NCI-H774 (cell line): ENCODE data around the gene MRTFA.

Experiments
- DNase-seq: peaks from one replicate; lab custom pipeline; 2025; lab: John Stamatoyannopoulos, UW

The MRTFA gene

DNA sequence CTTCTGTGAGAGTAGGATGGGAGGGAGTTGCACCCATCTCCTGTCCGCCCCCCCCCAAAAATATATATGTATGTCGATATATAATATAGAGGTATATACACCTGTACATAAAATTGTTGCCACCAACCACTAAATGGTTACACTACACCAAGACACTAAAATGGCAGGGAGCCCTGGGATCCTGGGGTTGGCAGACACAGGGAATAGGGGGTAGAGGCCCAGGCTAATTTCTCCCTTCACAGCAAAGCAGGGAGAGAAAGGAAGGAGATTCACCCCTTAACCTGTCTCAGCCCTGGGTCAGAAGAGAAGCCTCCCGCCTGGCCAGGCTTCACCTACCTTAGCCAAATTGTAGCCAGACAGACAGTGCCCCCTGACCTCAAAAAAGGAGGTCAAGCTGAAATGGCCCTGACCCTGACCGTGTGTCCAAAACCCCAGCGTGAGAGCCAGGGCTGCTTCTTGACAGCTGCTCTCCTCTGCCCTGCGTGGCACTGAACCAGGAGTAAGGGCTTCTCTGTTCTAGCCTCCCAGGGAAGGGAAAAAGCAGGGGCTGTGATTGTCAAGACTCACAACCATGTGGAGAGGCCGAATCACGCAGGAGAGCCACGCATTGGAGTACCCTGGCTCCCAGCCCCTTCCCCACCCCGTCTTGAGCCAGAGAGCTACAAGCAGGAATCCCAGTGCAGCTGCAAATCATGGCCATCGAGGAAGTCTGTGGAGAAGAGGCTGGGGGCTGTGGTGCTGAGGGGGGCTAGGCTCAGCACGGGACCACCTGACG lies 225.6 kb downstream of the MRTFA start:
- no peak for DNase-seq

DNA sequence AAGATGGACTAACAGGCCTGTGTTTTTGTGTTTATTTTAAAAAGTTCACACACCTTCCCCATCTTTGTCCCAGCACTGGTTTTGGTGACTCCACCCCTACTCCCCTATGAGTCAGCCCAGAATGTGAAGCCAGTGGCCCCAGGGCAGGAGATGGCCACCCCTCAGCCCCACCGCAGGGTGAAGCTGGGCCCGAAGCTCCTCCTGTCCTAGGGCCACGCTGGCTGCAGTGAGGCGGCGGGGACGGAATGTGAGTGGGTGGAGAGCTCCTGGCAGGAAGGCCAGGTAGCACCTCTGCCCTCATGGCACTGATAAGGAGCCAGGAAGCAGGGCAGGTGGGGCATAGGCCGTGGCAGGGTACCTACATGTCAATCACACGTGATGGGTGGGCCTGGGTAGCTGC lies 226.2 kb downstream of the MRTFA start:
- DNase-seq = no peak

DNA sequence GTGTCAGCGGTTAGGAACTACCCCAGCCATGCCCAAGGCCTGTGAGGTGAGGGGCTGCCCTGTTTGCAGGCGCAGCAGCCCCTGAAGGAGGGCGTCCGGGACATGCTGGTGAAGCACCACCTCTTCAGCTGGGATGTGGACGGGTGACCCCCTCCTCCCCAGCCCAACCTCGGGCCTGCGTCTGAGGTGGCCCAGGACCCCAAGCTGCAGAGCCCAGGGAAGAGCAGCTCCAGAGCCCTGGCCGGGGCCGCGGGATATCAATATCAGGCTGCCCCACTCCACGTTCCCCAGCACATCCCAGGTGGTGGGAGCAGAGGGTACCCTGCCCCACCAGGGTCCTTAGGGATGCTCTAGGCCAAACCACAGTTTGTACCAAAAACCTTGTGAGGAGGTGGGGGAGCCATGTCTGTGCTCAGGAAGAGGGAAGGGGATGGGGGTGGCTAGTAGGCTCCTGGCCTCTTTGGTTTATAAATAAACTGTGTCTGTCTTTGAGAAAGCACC lies 226.9 kb downstream of the MRTFA start:
- DNase-seq = no peak

DNA sequence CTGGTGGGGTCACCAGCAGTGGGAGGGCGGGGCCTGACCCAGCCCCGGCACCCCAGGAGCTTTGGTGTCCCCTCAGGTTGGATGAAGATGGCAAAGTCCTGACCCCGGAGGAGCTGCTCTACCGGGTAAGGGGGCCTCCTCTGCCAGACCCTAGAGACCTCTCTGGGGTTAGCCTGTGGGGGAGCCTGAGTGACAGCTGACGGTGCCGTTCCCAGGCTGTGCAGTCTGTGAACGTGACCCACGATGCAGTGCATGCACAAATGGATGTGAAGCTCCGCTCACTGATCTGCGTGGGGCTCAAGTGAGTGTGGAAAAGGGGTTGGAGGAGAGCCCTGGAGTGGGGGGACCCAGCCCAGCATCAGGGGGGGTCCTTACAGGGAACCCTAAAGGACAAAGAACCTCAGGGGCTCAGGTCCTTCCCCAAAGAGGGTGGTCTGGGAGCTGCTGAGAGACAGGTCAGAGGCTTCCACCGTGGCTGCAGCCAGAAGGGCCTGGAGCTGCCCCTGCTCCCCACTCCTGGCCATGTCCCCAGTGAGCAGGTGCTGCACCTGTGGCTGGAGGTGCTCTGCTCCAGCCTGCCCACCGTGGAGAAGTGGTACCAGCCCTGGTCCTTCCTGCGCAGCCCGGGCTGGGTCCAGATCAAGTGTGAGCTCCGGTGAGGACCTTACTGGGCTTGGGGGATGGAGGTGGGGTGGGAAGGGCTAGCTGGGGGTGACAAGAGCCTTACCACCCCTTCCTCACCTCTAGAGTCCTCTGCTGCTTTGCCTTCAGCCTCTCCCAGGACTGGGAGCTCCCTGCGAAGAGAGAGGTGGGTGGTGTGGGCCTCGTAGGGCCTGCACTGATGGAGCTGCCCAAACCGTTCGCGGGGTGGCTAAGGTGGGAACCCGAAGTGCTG lies 227.6 kb downstream of the MRTFA start:
- no peak for DNase-seq

DNA sequence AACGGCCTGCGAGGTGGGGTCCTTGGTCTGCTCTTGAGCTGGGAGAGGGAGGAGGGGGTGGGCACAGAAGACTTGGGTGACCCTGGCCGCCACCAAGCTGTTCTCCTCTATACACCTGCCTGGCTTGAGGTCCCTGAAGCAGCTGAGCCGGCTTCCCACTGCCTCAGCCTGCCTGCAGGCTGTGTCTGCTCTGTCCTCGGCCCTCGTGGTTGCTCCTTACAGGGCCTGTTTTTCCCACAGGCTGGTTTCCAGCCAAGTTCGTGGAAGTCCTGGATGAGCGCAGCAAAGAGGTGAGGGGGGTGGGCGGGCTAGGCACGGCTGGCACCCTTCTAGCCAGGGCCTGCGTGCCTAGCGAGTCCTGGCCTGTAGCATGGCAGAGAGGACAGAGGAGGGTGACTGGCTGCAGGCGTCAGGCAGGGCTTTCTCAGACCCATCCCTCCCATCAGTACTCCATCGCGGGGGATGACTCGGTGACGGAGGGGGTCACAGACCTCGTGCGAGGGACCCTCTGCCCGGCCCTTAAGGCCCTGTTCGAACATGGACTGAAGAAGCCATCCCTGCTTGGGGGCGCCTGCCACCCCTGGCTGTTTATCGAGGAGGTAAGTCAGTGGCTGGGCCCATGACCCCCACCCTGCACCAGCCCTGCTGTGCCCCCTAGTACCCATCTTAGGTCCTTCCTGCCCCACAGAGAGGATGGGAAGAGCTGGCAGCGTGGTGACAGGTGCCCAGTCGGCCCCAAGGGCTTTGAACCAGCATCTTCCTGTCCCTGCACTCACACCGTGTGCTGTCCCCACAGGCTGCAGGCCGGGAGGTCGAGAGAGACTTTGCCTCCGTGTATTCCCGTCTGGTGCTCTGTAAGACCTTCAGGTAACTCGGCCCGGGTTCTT lies 228.4 kb downstream of the MRTFA start:
- DNase-seq = no peak

DNA sequence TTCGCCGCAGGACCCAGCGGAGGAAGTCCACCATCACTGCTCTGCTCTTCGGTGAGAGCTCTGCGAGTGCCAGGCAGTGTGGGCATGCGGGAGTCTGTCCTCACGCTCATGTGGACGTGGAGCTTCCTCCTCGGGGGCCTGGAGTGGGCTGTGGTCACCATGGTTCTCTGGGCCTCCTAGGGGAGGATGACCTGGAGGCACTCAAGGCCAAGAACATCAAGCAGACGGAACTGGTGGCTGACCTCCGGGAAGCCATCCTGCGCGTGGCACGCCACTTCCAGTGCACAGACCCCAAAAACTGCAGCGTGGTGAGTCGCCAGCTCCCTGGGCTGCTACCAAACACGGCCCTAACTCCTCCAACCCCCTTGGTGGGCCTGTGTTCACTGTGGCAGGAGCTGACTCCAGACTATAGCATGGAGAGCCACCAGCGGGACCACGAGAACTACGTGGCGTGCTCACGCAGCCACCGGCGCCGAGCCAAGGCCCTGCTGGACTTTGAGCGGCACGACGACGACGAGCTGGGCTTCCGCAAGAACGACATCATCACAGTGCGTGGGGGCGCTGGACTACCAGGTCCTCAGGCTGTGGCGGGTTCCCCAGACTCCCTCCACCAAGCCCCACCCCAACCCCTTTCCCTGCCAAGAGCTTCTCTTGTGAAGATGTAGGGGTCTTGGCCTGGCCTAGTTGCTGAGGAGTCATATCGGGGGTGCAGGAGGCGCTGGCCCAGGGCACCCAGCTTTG lies 229.3 kb downstream of the MRTFA start:
- DNase-seq = no peak

DNA sequence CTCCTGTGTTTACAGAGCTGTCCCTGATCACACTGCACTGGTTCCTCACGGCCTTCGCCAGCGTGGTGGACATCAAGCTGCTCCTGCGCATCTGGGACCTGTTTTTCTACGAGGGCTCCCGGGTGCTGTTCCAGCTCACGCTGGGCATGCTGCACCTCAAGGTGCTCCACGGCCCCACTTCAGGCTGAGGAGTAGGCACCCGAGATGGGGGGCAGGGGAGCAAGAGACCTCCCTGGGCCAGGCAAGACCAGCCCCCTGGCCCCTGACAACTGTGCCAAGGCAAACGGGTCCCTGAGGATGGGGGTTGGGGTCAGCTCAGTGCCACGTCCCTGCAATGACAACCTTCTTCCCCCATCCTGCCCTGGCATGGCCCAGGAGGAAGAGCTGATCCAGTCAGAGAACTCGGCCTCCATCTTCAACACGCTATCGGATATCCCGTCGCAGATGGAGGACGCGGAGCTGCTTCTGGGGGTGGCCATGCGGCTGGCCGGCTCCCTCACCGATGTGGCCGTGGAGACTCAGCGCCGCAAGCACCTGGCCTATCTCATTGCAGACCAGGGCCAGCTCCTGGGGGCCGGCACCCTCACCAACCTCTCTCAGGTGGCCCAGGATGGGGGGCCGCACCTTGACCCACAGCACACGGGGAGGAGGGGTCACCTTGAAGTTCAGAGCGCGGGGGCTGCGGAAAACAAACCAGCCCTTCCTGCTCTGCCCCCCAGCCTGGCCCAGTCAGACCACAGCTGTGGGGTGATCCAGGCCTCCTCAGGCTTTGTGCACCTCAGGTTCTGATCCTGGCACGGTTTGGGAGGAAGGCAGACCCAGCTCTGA lies 230.2 kb downstream of the MRTFA start:
- no peak for DNase-seq

DNA sequence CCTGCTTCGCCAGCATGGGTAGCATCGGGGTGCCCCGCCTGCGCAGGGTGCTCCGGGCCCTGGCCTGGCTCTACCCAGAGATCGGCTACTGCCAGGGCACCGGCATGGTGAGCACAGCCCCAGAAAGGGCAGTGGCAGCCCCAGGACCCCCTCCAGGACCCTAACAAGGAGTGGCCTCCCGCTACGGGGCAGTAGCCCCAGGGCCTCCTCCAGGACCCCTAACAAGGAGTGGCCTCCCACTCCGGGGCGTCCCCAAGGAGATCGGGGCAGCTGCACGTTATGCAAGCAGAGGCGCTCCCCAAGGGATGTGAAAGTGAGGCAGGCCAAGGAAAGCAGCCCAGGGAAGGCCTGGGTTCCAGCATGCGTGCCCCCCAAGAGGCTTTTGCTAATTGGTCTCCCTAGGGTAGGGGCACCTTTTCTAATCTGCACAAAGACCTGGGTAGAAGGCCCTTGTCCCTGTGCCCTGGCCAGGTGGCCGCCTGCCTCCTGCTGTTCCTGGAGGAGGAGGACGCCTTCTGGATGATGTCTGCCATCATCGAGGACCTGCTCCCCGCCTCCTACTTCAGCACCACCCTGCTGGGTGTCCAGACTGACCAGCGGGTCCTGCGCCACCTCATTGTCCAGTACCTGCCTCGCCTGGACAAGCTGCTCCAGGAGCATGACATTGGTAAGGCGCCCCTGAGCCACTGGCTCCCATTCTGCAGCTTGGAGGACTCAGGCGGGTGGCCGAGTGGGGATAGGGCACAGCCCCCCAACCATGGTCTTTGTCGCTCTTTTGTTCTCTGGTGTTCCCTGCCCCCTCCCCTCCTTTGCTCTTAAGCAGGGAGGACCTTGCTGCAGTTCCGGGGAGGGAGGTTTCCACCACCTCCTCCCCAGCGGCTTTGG lies 231.1 kb downstream of the MRTFA start:
- no peak for DNase-seq

DNA sequence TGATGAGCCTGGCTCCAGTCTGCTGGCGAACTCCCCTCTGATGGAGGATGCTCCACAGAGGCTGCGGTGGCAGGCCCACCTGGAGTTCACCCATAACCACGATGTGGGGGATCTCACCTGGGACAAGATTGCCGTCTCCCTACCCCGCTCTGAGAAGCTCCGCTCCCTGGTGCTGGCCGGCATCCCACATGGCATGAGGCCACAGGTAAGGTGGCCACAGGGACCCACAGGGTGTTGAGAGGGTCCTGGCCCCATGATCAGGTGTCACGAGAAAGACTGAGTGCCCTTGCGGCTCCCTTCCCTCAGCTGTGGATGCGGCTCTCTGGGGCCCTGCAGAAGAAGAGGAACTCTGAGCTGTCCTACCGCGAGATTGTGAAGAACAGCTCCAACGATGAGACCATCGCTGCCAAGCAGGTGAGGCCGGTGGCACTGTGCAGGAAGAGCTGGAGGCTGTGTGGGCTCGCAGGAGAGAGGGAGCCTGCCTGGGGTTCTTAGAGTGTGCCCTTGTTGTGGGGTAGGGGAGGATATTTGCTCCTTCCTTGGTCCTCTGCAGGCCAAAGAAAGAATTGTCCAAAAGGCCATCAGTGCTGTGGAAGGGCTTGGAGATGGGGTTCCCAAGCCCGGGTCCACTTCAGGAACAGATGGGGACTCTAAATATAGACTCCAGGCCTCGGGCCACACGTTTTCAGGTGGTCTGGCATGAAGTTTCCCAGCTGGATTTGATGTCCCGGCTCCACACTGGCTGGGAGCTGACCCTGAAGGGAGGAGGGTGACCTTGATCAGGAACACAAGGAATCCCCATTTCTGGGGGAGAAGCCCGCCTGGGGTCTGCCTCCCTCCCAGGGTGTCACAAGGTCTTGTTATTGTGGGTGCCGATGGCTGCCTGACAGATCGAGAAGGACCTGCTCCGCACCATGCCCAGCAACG lies 232.0 kb downstream of the MRTFA start:
- no peak for DNase-seq

DNA sequence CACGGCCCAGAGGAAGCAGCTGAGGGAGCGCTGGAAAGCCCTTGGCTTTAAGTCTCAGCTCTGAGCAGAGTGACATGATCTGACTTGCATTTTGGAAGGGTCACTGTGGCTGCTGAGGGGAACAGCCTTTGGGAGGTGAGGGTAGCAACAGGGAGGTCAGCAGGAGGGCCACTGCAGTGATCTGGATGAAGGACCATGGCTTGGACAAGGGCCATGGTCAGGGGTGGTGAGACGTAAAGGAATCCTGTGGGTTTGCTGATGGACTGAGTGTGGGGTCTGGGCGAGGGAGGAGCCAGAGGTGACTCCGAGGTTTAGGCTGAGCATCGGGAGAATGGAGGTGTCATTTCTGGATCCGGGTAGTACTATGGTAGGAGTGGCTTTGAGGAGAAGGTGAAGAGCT lies 232.9 kb downstream of the MRTFA start:
- DNase-seq = no peak

DNA sequence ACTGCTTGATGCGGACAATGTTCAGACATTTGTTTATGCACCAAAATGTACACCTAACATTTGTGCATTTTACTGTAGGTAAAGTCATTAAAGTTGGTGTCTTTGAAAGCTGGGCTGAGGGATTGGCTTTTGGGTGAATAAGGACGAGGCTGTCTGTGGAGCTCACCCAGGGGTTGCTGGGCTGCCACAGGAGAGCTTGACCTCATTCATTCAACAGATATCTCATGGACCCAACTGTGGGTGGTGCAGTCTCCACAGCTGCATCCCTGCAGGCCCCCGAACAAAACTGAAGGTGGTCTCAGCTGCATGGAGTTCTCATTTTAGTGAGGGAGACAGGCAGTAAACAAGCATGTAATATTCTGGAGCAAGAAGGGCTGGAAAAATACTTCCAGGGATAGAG lies 233.4 kb downstream of the MRTFA start:
- DNase-seq = no peak

DNA sequence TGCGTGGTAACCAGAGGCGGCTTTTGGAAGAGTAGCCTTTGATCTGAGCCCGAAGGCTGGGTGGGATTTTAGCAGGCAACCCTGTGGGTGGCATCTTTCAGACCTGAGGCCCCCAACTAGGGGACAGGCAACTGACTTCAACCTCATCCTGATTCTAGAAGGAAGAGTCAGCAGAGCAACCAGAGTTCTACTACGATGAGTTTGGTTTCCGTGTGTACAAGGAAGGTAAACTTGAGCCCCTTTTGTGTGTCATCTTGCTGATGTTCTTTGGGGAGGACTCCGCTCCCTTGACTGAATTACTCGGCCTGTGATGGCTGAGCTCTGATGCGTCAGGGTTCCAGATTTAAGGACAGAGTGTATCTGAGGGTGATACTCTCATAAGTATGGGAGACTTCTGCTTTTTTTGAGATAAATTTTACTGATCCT lies 234.5 kb downstream of the MRTFA start:
- no peak for DNase-seq

DNA sequence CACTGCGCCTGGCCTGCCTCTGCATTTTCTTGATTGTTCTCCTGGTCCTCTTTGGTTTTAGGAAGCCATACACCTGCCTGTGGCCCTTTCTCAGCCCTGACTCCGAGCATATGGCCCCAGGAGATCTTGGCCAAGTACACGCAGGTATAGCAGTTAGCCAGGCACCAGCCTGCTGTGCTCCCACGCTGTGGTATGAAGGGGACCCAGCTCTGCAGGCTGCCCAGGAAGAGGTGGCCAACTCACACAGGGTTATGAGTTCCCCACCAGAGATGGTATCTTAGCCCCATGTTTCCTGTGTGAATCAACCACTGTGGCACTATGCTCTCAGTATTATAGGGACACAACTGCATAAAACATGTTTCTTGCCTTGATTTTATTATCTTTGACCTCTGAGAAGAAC lies 235.0 kb downstream of the MRTFA start:
- no peak for DNase-seq

DNA sequence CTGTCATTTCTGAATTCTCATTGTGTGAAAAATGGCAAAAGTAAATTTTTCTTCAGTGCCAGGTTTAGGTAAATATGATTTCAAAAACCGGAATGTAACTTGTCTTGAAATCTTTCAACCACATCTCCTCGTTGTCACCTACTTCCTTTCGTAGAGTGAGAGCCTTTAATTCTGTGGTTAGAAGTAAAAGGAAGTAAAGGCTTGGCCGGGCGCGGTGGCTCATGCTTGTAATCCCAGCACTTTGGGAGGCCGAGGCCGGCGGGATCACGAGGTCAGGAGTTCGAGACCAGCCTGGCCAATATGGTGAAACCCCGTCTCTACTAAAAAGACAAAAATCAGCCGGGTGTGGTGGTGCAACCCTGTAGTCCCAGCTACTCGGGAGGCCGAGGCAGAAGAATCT lies 236.4 kb downstream of the MRTFA start:
- no peak for DNase-seq

DNA sequence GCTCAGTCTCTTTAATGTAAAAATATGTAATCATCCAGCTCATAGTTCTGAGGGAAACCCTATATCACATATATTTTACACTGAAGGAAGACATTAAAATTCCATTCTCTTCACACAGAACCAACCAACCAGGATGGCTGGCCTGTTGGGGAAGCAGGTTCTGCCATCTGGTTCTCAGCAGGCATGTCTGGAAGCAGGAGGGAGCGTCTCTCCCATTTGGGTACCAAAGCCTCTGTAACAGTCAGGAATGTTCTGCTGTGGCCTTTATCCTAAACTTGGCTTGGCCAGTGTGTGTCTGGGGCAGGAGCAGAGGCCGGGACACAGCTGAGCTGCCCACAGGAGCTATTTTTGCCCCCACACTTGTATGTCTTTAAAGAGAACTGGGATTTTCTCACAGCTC lies 236.9 kb downstream of the MRTFA start:
- DNase-seq = no peak

DNA sequence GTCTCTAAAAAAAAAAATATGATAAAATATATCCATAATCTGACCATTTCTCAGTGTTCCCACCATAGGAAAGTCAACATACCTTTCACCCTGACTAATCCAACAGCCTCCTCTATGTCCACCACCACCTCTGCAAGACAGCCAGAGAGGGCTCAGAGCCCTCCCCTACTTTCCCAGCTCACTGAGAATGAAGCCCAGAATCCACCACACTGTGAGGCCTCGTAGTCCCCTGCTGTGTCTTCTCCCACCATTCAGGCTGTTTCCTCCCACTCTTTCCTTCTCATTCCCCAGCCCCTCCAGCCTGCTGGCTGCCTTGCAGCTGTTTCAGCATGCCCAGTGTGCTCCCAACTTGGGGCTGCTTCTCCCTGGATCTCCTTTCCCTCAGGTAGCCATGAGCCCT lies 239.1 kb downstream of the MRTFA start:
- DNase-seq = no peak

DNA sequence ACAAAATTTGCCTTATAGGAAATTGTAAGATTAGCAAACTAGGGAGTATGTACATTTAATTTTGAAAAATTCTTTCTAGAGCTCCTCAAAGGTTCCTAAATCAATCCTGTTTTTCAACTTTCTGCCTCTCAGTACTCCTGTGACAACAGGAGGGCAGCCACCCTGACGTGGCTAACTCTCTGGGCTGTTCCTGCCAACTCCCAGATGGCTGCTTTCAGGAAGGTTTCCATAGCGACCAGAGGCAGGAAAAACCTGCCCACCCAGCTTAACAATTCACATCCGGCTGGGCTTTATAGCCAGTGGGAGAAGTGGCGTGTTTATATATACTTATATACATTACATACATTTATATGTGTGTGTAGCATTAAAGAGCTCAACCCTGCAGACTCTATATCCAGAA lies 239.6 kb downstream of the MRTFA start:
- DNase-seq = peak; percentile 6

DNA sequence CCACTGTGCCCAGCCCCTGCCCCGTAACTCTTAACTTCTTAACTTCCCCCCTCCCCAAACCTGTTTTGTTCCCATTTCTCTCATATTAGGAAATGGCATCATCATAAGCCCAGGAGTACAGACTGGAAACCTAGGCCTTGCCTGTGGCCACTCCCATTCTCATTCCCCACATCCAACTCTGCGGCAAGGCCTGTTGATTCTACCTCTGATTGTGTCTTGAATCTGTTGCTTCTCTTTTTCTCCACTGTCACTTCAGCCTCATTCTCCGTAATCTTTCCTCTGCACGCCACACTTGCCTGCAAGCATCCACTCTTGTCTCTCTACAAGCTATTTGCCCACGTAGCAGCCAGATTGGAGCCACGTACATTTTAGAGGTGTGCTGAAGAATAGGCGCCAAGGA lies 240.9 kb downstream of the MRTFA start:
- no peak for DNase-seq
